H1 (cell line): ENCODE results near the gene CAP1. TPM values are rescaled to one million over a fixed set of nuclear protein-coding genes. Genes with fewer than 3 reads are reported as not detected.

Experiments
- CTCF ChIA-PET: fragments of 300-600 bp; sonication (Branson Sonifier 250); formaldehyde crosslinking; loops from one replicate; lab custom pipeline; 2021; ENCODE audit not compliant: partially characterized antibody; lab: Charles Lee
- POLR2A ChIA-PET: fragments of 300-600 bp; sonication (Branson Sonifier 250); formaldehyde crosslinking; loops from one replicate; lab custom pipeline; 2021; ENCODE audit warnings: inconsistent platforms; ENCODE audit not compliant: partially characterized antibody; lab: Charles Lee
- DNase-seq, 2 experiments: peaks; one replicate each; pipeline versions ENCODE4 v3.0.0 to v3.0.0-alpha.2; 2010 to 2022; ENCODE audit warnings: low spot score in 2 of 2, low read depth in 1 of 2, mixed read lengths in 1 of 2
- FAIRE-seq: peaks from 2 replicates; lab custom pipeline; 2011; peaks lifted over from hg19 to GRCh38; lab: Jason Lieb, UNC
- H2AFZ ChIP-seq: 2 replicates; pipeline ENCODE4 v1.8.1; 2012; ENCODE audit warnings: low read length, inconsistent platforms
- H2AK5ac ChIP-seq: 2 replicates; pipeline ENCODE4 v1.6.1; 2013; ENCODE audit warnings: low read depth, low read length
- H2BK120ac ChIP-seq: replicated peaks from 2 replicates; pipeline ENCODE3; 2013; ENCODE audit warnings: low read depth, low read length, inconsistent platforms
- H2BK12ac ChIP-seq: 2 replicates; pipeline ENCODE4 v1.6.1; 2013; ENCODE audit warnings: low read depth, low read length
- H2BK15ac ChIP-seq: 2 replicates; pipeline ENCODE4 v1.6.1; 2013; ENCODE audit warnings: low read length
- H2BK20ac ChIP-seq: 2 replicates; pipeline ENCODE4 v1.6.1; 2013; ENCODE audit warnings: low read length
- H2BK5ac ChIP-seq: 2 replicates; pipeline ENCODE4 v1.6.1; 2013; ENCODE audit warnings: low read depth, low read length
- H3K14ac ChIP-seq: 2 replicates; pipeline ENCODE4 v1.6.1; 2013; ENCODE audit warnings: inconsistent platforms; ENCODE audit not compliant: insufficient read length
- H3K18ac ChIP-seq: 2 replicates; pipeline ENCODE4 v1.6.1; 2013; ENCODE audit warnings: low read length; ENCODE audit errors: extremely low read depth
- H3K23ac ChIP-seq: 2 replicates; pipeline ENCODE4 v1.6.1; 2013; ENCODE audit warnings: inconsistent platforms; ENCODE audit not compliant: insufficient read length
- H3K23me2 ChIP-seq: 2 replicates; pipeline ENCODE4 v1.6.1; 2013; ENCODE audit warnings: low read depth, low read length
- H3K27ac ChIP-seq: 2 replicates; pipeline ENCODE4 v1.6.1; 2011; ENCODE audit warnings: low read depth, low read length, inconsistent platforms
- H3K27me3 ChIP-seq, 4 experiments: replicated peaks in 1 of 4; 1 replicate in 1 of 4; 2 replicates in 3 of 4; pipeline versions ENCODE4 v1.6.1 to v1.8.1; 2011 to 2013; ENCODE audit warnings: low read length in 3 of 4, mild to moderate bottlenecking in 3 of 4, inconsistent platforms in 2 of 4, mixed read lengths in 2 of 4, moderate library complexity in 1 of 4; ENCODE audit not compliant: control insufficient read depth in 3 of 4, insufficient read depth in 3 of 4; ENCODE audit errors: extremely low read depth in 1 of 4
- H3K36me3 ChIP-seq, 4 experiments: 2 replicates each; pipeline versions ENCODE4 v1.6.1 to v1.8.1; 2011 to 2013; ENCODE audit warnings: mild to moderate bottlenecking in 4 of 4, low read length in 3 of 4, moderate library complexity in 2 of 4, control low read depth in 1 of 4, inconsistent platforms in 1 of 4; ENCODE audit not compliant: insufficient read depth in 4 of 4, control insufficient read depth in 2 of 4
- H3K4ac ChIP-seq: replicated peaks from 2 replicates; pipeline ENCODE3; 2013; ENCODE audit warnings: low read length, low read depth, mixed read lengths, inconsistent platforms; ENCODE audit not compliant: insufficient read length
- H3K4me1 ChIP-seq, 4 experiments: replicated peaks in 1 of 4; 1 replicate in 1 of 4; 2 replicates in 3 of 4; pipeline versions ENCODE4 v1.6.1 to v1.8.1; 2011 to 2013; ENCODE audit warnings: low read length in 3 of 4, inconsistent platforms in 2 of 4, mixed read lengths in 1 of 4; ENCODE audit not compliant: insufficient read depth in 4 of 4, control insufficient read depth in 3 of 4
- H3K4me2 ChIP-seq, 2 experiments: 2 replicates each; pipeline versions ENCODE4 v1.6.1 to v1.8.1; 2011 to 2013; ENCODE audit warnings: low read depth in 2 of 2, low read length in 2 of 2, control low read depth in 1 of 2, inconsistent platforms in 1 of 2, mild to moderate bottlenecking in 1 of 2; ENCODE audit not compliant: insufficient read depth in 1 of 2
- H3K4me3 ChIP-seq, 4 experiments: fragments of 200-600, 300-600 bp in 1 of 4; sonication (generic), shearing (Covaris generic), sonication (Bioruptor Twin) in 1 of 4; 2 replicates each; pipeline versions ENCODE4 v1.5.1 to v1.8.1; 2011 to 2016; ENCODE audit warnings: low read length in 4 of 4, low read depth in 3 of 4, control low read depth in 2 of 4, inconsistent platforms in 2 of 4, mild to moderate bottlenecking in 2 of 4, mixed read lengths in 1 of 4, moderate library complexity in 1 of 4; ENCODE audit not compliant: insufficient read depth in 2 of 4; ENCODE audit errors: extremely low read depth in 1 of 4
- H3K56ac ChIP-seq: replicated peaks from 2 replicates; pipeline ENCODE3; 2013; ENCODE audit warnings: low read depth, mild to moderate bottlenecking, mixed read lengths, low read length, inconsistent platforms; ENCODE audit not compliant: insufficient read length
- H3K79me1 ChIP-seq: 2 replicates; pipeline ENCODE4 v1.6.1; 2013; ENCODE audit warnings: low read depth, low read length, control low read depth
- H3K79me2 ChIP-seq, 2 experiments: 2 replicates each; pipeline versions ENCODE4 v1.6.1 to v1.8.1; 2012 to 2013; ENCODE audit warnings: low read length in 2 of 2, mild to moderate bottlenecking in 2 of 2, inconsistent platforms in 1 of 2; ENCODE audit not compliant: insufficient read depth in 2 of 2, control insufficient read depth in 1 of 2
- H3K9ac ChIP-seq, 4 experiments: replicated peaks in 1 of 4; 1 replicate in 1 of 4; 2 replicates in 3 of 4; pipeline versions ENCODE4 v1.6.1 to v1.8.1; 2011 to 2013; ENCODE audit warnings: low read depth in 3 of 4, low read length in 3 of 4, control low read depth in 2 of 4, mild to moderate bottlenecking in 2 of 4, moderate library complexity in 2 of 4, inconsistent platforms in 1 of 4; ENCODE audit errors: extremely low read depth in 1 of 4
- H3K9me3 ChIP-seq, 2 experiments: 2 replicates each; pipeline versions ENCODE4 v1.6.1 to v1.8.1; 2012 to 2013; ENCODE audit warnings: mild to moderate bottlenecking in 2 of 2, moderate library complexity in 2 of 2, control low read depth in 1 of 2, inconsistent platforms in 1 of 2, low read depth in 1 of 2, low read length in 1 of 2, mixed read lengths in 1 of 2; ENCODE audit not compliant: insufficient read depth in 2 of 2
- H4K20me1 ChIP-seq, 2 experiments: replicated peaks in 1 of 2; 2 replicates each; pipeline versions ENCODE3 to v1.8.1; 2011 to 2013; ENCODE audit warnings: inconsistent platforms in 2 of 2, low read length in 2 of 2, mild to moderate bottlenecking in 1 of 2; ENCODE audit not compliant: insufficient read depth in 2 of 2, control insufficient read depth in 1 of 2
- H4K5ac ChIP-seq: 2 replicates; pipeline ENCODE4 v1.6.1; 2013; ENCODE audit warnings: low read length, low read depth, mixed read lengths, inconsistent platforms; ENCODE audit not compliant: insufficient read length
- H4K8ac ChIP-seq: 2 replicates; pipeline ENCODE4 v1.8.0; 2013; ENCODE audit warnings: mild to moderate bottlenecking, moderate library complexity, low read length, inconsistent platforms; ENCODE audit not compliant: insufficient read depth; ENCODE audit errors: extremely low read depth
- H4K91ac ChIP-seq: replicated peaks from 2 replicates; pipeline ENCODE3; 2013; ENCODE audit warnings: low read length, mixed read lengths, inconsistent platforms; ENCODE audit not compliant: insufficient read length
- WGBS, 2 experiments: shearing (Covaris generic) in 1 of 2; methylation state at CpG; one replicate each; pipeline versions ENCODE4 v1.1.6 to v1.1.7; 2013 to 2015; ENCODE audit warnings: low lambda C conversion rate in 2 of 2, mixed read lengths in 2 of 2, inconsistent platforms in 1 of 2, low coverage in 1 of 2, missing lambda C conversion rate in 1 of 2; ENCODE audit not compliant: insufficient replicate concordance in 2 of 2, insufficient coverage in 1 of 2, insufficient read length in 1 of 2; ENCODE audit errors: extremely low coverage in 1 of 2, missing lambda C conversion rate in 1 of 2; 5-methylcytosine and 5-hydroxymethylcytosine counted together
- polyA plus RNA-seq, 7 experiments: library from polyadenylated mRNA; depleted of rRNA in 3 of 7; stranded (reverse) in 5 of 7; unstranded in 2 of 7; fragments of >200 nt in 5 of 7; fragments of 200-250 nt in 2 of 7; gene quantifications; 1 replicate in 5 of 7; 2 replicates in 1 of 7; 4 replicates in 1 of 7; pipeline versions ENCODE4 v1.2.1 to v1.2.3, GENCODE V29; 2011 to 2013; ENCODE audit warnings: missing spikeins in 2 of 7, mixed read lengths in 2 of 7
- total RNA-seq: library from RNA; stranded (reverse); fragmentation: NEBNext Ultra II Directional; extraction: Animal tissue kit (Norgen Biotek cat#: 25700); gene quantifications from 2 replicates; pipeline ENCODE4 v1.2.1, GENCODE V29; 2021

Gene CAP1
- total and polyA plus RNA-seq, 2 of the 8 experiments (the other 6 are each of a cell fraction or from before 2014, with no cell fraction given), result 140 to 295 TPM

DNA sequence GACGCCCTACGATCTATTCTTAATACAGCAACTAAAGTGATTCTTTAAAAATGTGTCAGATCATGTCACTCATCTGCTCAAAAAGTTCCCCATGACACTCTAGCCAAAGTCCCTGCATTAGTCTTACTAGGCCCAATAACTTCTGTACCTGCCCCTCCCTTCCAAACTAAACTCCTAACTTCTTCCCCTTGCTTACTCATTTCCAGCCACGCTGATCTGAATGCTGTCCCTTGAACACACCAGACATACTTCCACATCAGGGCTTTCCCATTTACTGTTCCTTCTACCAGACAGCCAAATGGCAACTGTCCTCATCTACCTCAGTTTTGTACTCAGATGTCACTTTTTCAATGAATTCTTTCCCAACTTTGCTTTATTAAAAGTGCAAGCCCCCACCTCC, 55.3 kb downstream of the CAP1 start:
- no peaks in the 10 kb centered on the region for H4K20me1 ChIP-seq
- H2BK20ac ChIP-seq, result no peak overlapping the region
- H4K91ac ChIP-seq, result no peak overlapping the region
- H3K9ac ChIP-seq, result no peak overlapping the region
- WGBS, 2 experiments, result 93% methylated on average over 3 of the region's 3 CpGs; no CpG with 5 or more reads in 1 of the 2 experiments
- no peak overlapping the region for H2BK5ac ChIP-seq
- H3K27ac ChIP-seq, result no peak overlapping the region
- H3K27me3 ChIP-seq, result no peaks in the 10 kb centered on the region
- H2BK15ac ChIP-seq, result no peak overlapping the region
- no peak overlapping the region for H3K23ac ChIP-seq
- H3K14ac ChIP-seq, result no peak overlapping the region
- peaks cover 4 to 28% of the 10 kb centered on the region in 2 experiments; a peak in 3 of 4 replicates for H3K79me2 ChIP-seq
- no peak overlapping the region for H3K18ac ChIP-seq
- no peak for FAIRE-seq
- peak overlapping the region in 1 of 4 experiments; percentile 82; a peak in 2 of 8 replicates for H3K4me3 ChIP-seq
- peaks cover 3% of the 10 kb centered on the region; the same call in 1 of the 2 replicates for H3K79me1 ChIP-seq
- peaks cover 1 to 13% (median 6%) of the 10 kb centered on the region in 4 experiments; a peak in 7 of 8 replicates for H3K36me3 ChIP-seq
- no peak for DNase-seq
- H4K5ac ChIP-seq, result no peak overlapping the region
- no peak overlapping the region for H3K4ac ChIP-seq
- POLR2A ChIA-PET, result no interaction called here
- peak overlapping the region; percentile 11 to 87; a peak in 2 of 4 replicates for H3K4me2 ChIP-seq
- H2AFZ ChIP-seq, result no peak overlapping the region
- no peak overlapping the region for H2BK12ac ChIP-seq
- CTCF ChIA-PET, result interaction anchor here (1.4 kb wide), 1 partner anchor 11 kb away, joined by 8 read pairs; no protein-coding TSS in a partner anchor
- no peaks in the 10 kb centered on the region for H3K9me3 ChIP-seq
- no peak overlapping the region for H4K8ac ChIP-seq
- H2BK120ac ChIP-seq, result no peak overlapping the region
- H3K4me1 ChIP-seq, result peaks cover 0 to 2% (median 0%) of the 10 kb centered on the region in 4 experiments; a peak in 2 of 7 replicates
- H3K56ac ChIP-seq, result no peak overlapping the region
- peaks cover 9% of the 10 kb centered on the region; the same call in 1 of the 2 replicates for H3K23me2 ChIP-seq
- H2AK5ac ChIP-seq, result no peak overlapping the region
